GM18870 (cell line): Measurements from ENCODE around the gene FOSL2.

Experiments used
- ATAC-seq: cut with Tn5 transposase; IDR thresholded peaks from one replicate; pipeline ENCODE4 v1.9.1; 2021; ENCODE audit warnings: moderate library complexity; ENCODE audit not compliant: unreplicated experiment

The FOSL2 gene

GRCh38 chr2:28408764-28409599 is 16.3 kb downstream of the FOSL2 start:
- no peak for ATAC-seq

- no peak for ATAC-seq
These were observed 18.6 kb downstream of the FOSL2 start for GRCh38 chr2:28411166-28411755.

- ATAC-seq = no peak
These were observed 19.4 kb downstream of the FOSL2 start for GRCh38 chr2:28411956-28412609.

- no peak for ATAC-seq
These were observed 20.0 kb downstream of the FOSL2 start for GRCh38 chr2:28412625-28413151.

GRCh38 chr2:28413152-28413898 is 20.7 kb downstream of the FOSL2 start:
- ATAC-seq = no peak

- ATAC-seq = no peak
These were observed 21.2 kb downstream of the FOSL2 start for GRCh38 chr2:28413899-28414295.

GRCh38 chr2:28414583-28414982 is 21.9 kb downstream of the FOSL2 start:
- no peak for ATAC-seq

- ATAC-seq = no peak
These were observed 22.4 kb downstream of the FOSL2 start for GRCh38 chr2:28415010-28415409.

- no peak for ATAC-seq
These were observed 23.1 kb downstream of the FOSL2 start for GRCh38 chr2:28415715-28416114.

- no peak for ATAC-seq
These were observed 26.3 kb downstream of the FOSL2 start for GRCh38 chr2:28419003-28419402.

- no peak for ATAC-seq
These were observed 27.0 kb downstream of the FOSL2 start for GRCh38 chr2:28419443-28420270.

GRCh38 chr2:28420722-28421121 is 28.1 kb downstream of the FOSL2 start:
- ATAC-seq = no peak

GRCh38 chr2:28422908-28423741 is 30.5 kb downstream of the FOSL2 start:
- no peak for ATAC-seq

- ATAC-seq = no peak
These were observed 31.4 kb downstream of the FOSL2 start for GRCh38 chr2:28423856-28424605.

- no peak for ATAC-seq
These were observed 32.3 kb downstream of the FOSL2 start for GRCh38 chr2:28424799-28425463.

- ATAC-seq = no peak
These were observed 32.8 kb downstream of the FOSL2 start for GRCh38 chr2:28425464-28425835.

GRCh38 chr2:28427741-28428415 is 35.2 kb downstream of the FOSL2 start:
- ATAC-seq = no peak

- ATAC-seq = no peak
These were observed 35.8 kb downstream of the FOSL2 start for GRCh38 chr2:28428486-28428885.
